Measurements from ENCODE around the gene TPSG1. TPM values are rescaled to one million over a fixed set of nuclear protein-coding genes. Genes with fewer than 3 reads are reported as not detected.

The TPSG1 gene
- total and polyA plus RNA-seq, 10 of the 15 experiments (the other 5 are each of a cell fraction or from before 2014, with no cell fraction given) = not detected

DNA sequence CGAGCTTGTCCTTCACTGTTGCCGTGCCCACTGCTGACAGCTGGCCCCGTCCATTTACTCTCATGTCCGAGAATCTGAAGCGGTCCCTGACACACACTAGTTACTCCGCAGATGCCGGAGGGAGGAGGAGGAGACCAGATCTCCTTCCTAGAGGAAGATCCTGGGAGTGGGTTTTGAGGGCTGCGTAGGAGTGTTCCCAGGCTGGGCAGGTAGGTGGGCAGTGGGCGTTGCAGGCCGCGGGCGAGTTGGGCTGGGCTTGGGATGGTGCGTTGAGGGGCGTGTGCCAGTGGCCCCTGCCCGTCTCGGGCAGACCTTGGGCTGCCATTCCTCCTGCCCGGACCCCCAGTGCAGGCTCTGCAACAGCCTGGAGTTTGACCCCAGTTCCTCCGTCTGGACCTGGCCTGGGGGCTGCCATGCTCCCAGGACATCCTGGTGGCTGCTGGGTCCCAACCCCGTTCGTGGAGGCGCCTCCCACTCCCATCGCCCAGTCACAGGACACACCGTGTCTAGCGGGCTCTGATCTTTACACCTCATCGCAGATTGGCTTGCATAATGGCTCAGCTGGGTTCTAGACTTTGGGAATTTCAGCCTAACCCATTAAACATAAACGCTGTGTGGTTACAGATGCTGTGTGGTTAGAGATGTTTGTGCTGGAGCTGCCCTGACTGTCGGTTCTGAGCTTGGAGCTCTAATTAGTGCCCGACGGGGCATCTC lies 49.3 kb downstream of the TPSG1 start:
- Histone ChIP-seq H2AFZ (ENCODE audit: control insufficient read depth, low read depth, low read length) (no peak overlapping the region), H3K4me2 (ENCODE audit: control insufficient read depth, insufficient read depth) (no peak overlapping the region), H3K4me1 (ENCODE audit: control insufficient read depth, insufficient read depth, low read length) (no peaks in the 10 kb centered on the region), H3K4me3 (no peak overlapping the region), H3K79me2 (ENCODE audit: control insufficient read depth, insufficient read depth, low read length) (no peaks in the 10 kb centered on the region), H3K27me3 (replicated peaks in 1 of 2; ENCODE audit: control insufficient read depth in 2 of 2, insufficient read depth in 2 of 2, low read length in 1 of 2) (no peaks in the 10 kb centered on the region), H3K9ac (ENCODE audit: control insufficient read depth, insufficient read depth, low read length) (no peak overlapping the region), H3K27ac (ENCODE audit: control insufficient read depth, insufficient read depth) (no peak overlapping the region), H4K20me1 (ENCODE audit: control insufficient read depth, insufficient read depth) (no peaks in the 10 kb centered on the region), H3K36me3 (ENCODE audit: control insufficient read depth in 2 of 2, insufficient read depth in 2 of 2, low read length in 1 of 2) (no peaks in the 10 kb centered on the region), H3K9me3 (replicated peaks; ENCODE audit: control insufficient read depth, insufficient read depth, low read length) (no peaks in the 10 kb centered on the region)
- ATAC-seq (no peak), FAIRE-seq (no peak), DNase-seq (ENCODE audit: low read depth, low spot score) (no peak)
- BruUV-seq (replicated peaks) = no TSS peak
- intact Hi-C loops (cut with micrococcal nuclease; ENCODE audit: unreplicated experiment) = no loop called here
- ChIA-PET CTCF (no interaction called here), RAD21 (ENCODE audit: unreplicated experiment) (no interaction called here), POLR2A (no interaction called here), SMC1A (ENCODE audit: uncharacterized antibody, unreplicated experiment) (no interaction called here)
- 51% methylated on average over 29 of the region's 29 CpGs for WGBS (ENCODE audit: insufficient coverage, insufficient replicate concordance, low lambda C conversion rate, missing lambda C conversion rate)
- in situ Hi-C loops (cut with MboI) = no loop called here
- TF ChIP-seq IKZF2 (IDR thresholded peaks at IDR 0.05) (no peak), BRCA1 (IDR thresholded peaks at IDR 0.05; ENCODE audit: low read depth, low read length) (no peak), IKZF1 (conservative IDR thresholded peaks at IDR 0.05) (no peak), ZZZ3 (IDR thresholded peaks at IDR 0.05; ENCODE audit: control insufficient read depth, insufficient read length, low read depth) (no peak), HDAC6 (IDR thresholded peaks at IDR 0.05; ENCODE audit: unreplicated experiment) (no peak), TBL1XR1 (IDR thresholded peaks at IDR 0.05; ENCODE audit: low read depth, low read length) (no peak), ASH2L (IDR thresholded peaks at IDR 0.05; ENCODE audit: borderline replicate concordance, low read depth) (no peak), ZNF24 (IDR thresholded peaks at IDR 0.05) (no peak)
- TF ChIP-seq, protein P1, sequence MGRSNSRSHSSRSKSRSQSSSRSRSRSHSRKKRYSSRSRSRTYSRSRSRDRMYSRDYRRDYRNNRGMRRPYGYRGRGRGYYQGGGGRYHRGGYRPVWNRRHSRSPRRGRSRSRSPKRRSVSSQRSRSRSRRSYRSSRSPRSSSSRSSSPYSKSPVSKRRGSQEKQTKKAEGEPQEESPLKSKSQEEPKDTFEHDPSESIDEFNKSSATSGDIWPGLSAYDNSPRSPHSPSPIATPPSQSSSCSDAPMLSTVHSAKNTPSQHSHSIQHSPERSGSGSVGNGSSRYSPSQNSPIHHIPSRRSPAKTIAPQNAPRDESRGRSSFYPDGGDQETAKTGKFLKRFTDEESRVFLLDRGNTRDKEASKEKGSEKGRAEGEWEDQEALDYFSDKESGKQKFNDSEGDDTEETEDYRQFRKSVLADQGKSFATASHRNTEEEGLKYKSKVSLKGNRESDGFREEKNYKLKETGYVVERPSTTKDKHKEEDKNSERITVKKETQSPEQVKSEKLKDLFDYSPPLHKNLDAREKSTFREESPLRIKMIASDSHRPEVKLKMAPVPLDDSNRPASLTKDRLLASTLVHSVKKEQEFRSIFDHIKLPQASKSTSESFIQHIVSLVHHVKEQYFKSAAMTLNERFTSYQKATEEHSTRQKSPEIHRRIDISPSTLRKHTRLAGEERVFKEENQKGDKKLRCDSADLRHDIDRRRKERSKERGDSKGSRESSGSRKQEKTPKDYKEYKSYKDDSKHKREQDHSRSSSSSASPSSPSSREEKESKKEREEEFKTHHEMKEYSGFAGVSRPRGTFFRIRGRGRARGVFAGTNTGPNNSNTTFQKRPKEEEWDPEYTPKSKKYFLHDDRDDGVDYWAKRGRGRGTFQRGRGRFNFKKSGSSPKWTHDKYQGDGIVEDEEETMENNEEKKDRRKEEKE (IDR thresholded peaks at IDR 0.05) = no peak
- TF ChIP-seq, protein P2, sequence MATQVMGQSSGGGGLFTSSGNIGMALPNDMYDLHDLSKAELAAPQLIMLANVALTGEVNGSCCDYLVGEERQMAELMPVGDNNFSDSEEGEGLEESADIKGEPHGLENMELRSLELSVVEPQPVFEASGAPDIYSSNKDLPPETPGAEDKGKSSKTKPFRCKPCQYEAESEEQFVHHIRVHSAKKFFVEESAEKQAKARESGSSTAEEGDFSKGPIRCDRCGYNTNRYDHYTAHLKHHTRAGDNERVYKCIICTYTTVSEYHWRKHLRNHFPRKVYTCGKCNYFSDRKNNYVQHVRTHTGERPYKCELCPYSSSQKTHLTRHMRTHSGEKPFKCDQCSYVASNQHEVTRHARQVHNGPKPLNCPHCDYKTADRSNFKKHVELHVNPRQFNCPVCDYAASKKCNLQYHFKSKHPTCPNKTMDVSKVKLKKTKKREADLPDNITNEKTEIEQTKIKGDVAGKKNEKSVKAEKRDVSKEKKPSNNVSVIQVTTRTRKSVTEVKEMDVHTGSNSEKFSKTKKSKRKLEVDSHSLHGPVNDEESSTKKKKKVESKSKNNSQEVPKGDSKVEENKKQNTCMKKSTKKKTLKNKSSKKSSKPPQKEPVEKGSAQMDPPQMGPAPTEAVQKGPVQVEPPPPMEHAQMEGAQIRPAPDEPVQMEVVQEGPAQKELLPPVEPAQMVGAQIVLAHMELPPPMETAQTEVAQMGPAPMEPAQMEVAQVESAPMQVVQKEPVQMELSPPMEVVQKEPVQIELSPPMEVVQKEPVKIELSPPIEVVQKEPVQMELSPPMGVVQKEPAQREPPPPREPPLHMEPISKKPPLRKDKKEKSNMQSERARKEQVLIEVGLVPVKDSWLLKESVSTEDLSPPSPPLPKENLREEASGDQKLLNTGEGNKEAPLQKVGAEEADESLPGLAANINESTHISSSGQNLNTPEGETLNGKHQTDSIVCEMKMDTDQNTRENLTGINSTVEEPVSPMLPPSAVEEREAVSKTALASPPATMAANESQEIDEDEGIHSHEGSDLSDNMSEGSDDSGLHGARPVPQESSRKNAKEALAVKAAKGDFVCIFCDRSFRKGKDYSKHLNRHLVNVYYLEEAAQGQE (IDR thresholded peaks at IDR 0.05; ENCODE audit: low read depth, low read length) = no peak
- TF ChIP-seq, protein P3, sequence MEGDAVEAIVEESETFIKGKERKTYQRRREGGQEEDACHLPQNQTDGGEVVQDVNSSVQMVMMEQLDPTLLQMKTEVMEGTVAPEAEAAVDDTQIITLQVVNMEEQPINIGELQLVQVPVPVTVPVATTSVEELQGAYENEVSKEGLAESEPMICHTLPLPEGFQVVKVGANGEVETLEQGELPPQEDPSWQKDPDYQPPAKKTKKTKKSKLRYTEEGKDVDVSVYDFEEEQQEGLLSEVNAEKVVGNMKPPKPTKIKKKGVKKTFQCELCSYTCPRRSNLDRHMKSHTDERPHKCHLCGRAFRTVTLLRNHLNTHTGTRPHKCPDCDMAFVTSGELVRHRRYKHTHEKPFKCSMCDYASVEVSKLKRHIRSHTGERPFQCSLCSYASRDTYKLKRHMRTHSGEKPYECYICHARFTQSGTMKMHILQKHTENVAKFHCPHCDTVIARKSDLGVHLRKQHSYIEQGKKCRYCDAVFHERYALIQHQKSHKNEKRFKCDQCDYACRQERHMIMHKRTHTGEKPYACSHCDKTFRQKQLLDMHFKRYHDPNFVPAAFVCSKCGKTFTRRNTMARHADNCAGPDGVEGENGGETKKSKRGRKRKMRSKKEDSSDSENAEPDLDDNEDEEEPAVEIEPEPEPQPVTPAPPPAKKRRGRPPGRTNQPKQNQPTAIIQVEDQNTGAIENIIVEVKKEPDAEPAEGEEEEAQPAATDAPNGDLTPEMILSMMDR (IDR thresholded peaks at IDR 0.05 in 2 of 3, conservative IDR thresholded peaks at IDR 0.05 in 1 of 3; ENCODE audit: control insufficient read depth in 2 of 3, extremely low read depth in 1 of 3, insufficient read depth in 1 of 3, low read depth in 3 of 3, low read length in 3 of 3) = no peak
- TF ChIP-seq, protein P4, sequence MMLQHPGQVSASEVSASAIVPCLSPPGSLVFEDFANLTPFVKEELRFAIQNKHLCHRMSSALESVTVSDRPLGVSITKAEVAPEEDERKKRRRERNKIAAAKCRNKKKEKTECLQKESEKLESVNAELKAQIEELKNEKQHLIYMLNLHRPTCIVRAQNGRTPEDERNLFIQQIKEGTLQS (IDR thresholded peaks at IDR 0.05; ENCODE audit: borderline replicate concordance, extremely low read depth, low read depth, low read length) = no peak
- TF ChIP-seq, protein P5, sequence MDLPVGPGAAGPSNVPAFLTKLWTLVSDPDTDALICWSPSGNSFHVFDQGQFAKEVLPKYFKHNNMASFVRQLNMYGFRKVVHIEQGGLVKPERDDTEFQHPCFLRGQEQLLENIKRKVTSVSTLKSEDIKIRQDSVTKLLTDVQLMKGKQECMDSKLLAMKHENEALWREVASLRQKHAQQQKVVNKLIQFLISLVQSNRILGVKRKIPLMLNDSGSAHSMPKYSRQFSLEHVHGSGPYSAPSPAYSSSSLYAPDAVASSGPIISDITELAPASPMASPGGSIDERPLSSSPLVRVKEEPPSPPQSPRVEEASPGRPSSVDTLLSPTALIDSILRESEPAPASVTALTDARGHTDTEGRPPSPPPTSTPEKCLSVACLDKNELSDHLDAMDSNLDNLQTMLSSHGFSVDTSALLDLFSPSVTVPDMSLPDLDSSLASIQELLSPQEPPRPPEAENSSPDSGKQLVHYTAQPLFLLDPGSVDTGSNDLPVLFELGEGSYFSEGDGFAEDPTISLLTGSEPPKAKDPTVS (IDR thresholded peaks at IDR 0.05; ENCODE audit: low read depth, low read length) = no peak

Data from GM12878 (cell line).